Measurements from ENCODE around the gene AGFG2.

Gene AGFG2

GRCh38 chr7:100604028-100604975 is 65.3 kb downstream of the AGFG2 start (continued):
- no peak for TF ChIP-seq ZNF843 (tag by site-specific recombination; IDR thresholded peaks at IDR 0.05)
- TF ChIP-seq KLF17 (tag by site-specific recombination; IDR thresholded peaks at IDR 0.05): peak; percentile 81
- no peak for TF ChIP-seq ZSCAN16 (tag by site-specific recombination; IDR thresholded peaks at IDR 0.05)
- peak; percentile 62; the same call in 1 of the 2 replicates for TF ChIP-seq KLF16 (tag by site-specific recombination; IDR thresholded peaks at IDR 0.05)
- TF ChIP-seq ZNF629 (tag by site-specific recombination; IDR thresholded peaks at IDR 0.05): peak; percentile 24
- TF ChIP-seq ZNF423 (tag by site-specific recombination; IDR thresholded peaks at IDR 0.05): peak; percentile 93
- no peak for TF ChIP-seq ZNF670 (tag by site-specific recombination; IDR thresholded peaks at IDR 0.05; ENCODE audit: low read depth)
- TF ChIP-seq ZNF404 (tag by site-specific recombination; IDR thresholded peaks at IDR 0.05): no peak
- 0 out of 2 replicates have a peak, but pooled peaks have one; percentile 20 for TF ChIP-seq ZNF501 (tag by site-specific recombination; IDR thresholded peaks at IDR 0.05)
- TF ChIP-seq ZBTB8A (tag by site-specific recombination; IDR thresholded peaks at IDR 0.05): peak; percentile 96
- TF ChIP-seq MZF1 (tag by site-specific recombination; IDR thresholded peaks at IDR 0.05; ENCODE audit: borderline replicate concordance): 0 out of 2 replicates have a peak, but pooled peaks have one; percentile 40
- TF ChIP-seq ZSCAN30 (tag by site-specific recombination; IDR thresholded peaks at IDR 0.05): 0 out of 2 replicates have a peak, but pooled peaks have one; percentile 12
- TF ChIP-seq ZNF701 (tag by site-specific recombination; IDR thresholded peaks at IDR 0.05): no peak
- TF ChIP-seq ZNF335 (tag by site-specific recombination; conservative IDR thresholded peaks at IDR 0.05): peak; percentile 98
- no peak for TF ChIP-seq ZNF830 (tag by site-specific recombination; IDR thresholded peaks at IDR 0.05; ENCODE audit: low read depth)
- no peak for TF ChIP-seq TRIM28 (IDR thresholded peaks at IDR 0.05; ENCODE audit: borderline replicate concordance, low read length)
- 0 out of 2 replicates have a peak, but pooled peaks have one; percentile 15 for TF ChIP-seq ZNF184 (tag by site-specific recombination; IDR thresholded peaks at IDR 0.05)
- no peak for TF ChIP-seq ZNF660 (tag by site-specific recombination; IDR thresholded peaks at IDR 0.05)
- no peak for TF ChIP-seq OVOL3 (tag by site-specific recombination; IDR thresholded peaks at IDR 0.05)
- TF ChIP-seq ZNF518A (tag by site-specific recombination; conservative IDR thresholded peaks at IDR 0.05; ENCODE audit: low read depth): no peak
- TF ChIP-seq ZNF398 (tag by site-specific recombination; IDR thresholded peaks at IDR 0.05): peak; percentile 97
- TF ChIP-seq ZFHX2 (tag by site-specific recombination; conservative IDR thresholded peaks at IDR 0.05): peak; percentile 75
- peak; percentile 58 for TF ChIP-seq SP2 (tag by site-specific recombination; IDR thresholded peaks at IDR 0.05)
- no peak for TF ChIP-seq ZNF362 (tag by site-specific recombination; IDR thresholded peaks at IDR 0.05)
- TF ChIP-seq ZIC2 (tag by site-specific recombination; IDR thresholded peaks at IDR 0.05): peak; percentile 81
- no peak for TF ChIP-seq ZNF133 (tag by site-specific recombination; IDR thresholded peaks at IDR 0.05)
- 0 out of 2 replicates have a peak, but pooled peaks have one; percentile 32 for TF ChIP-seq ZSCAN23 (tag by site-specific recombination; IDR thresholded peaks at IDR 0.05)
- TF ChIP-seq ZNF366 (tag by site-specific recombination; conservative IDR thresholded peaks at IDR 0.05): 0 out of 2 replicates have a peak, but pooled peaks have one; percentile 12
- no peak for TF ChIP-seq ZFP41 (tag by site-specific recombination; IDR thresholded peaks at IDR 0.05; ENCODE audit: borderline replicate concordance)
- no peak for TF ChIP-seq SALL2 (tag by site-specific recombination; IDR thresholded peaks at IDR 0.05; ENCODE audit: borderline replicate concordance)
- TF ChIP-seq ZNF610 (tag by site-specific recombination; IDR thresholded peaks at IDR 0.05; ENCODE audit: borderline replicate concordance): peak; percentile 58; the same call in 1 of the 2 replicates
- 0 out of 2 replicates have a peak, but pooled peaks have one; percentile 52 for TF ChIP-seq SP7 (tag by site-specific recombination; IDR thresholded peaks at IDR 0.05)
